Peyer's patch (tissue), 4 donors: Measurements from ENCODE around the gene RNF166.

Experiments used
- CTCF ChIP-seq, 6 experiments: fragments of 450-650 bp in 4 of 6; fragments of 200-600 bp in 2 of 6; sonication (generic) in 1 of 6; IDR thresholded peaks; one replicate each; pipeline ENCODE4 v1.5.1; 2017 to 2019; ENCODE audit warnings: antibody characterized with exemption in 6 of 6, mild to moderate bottlenecking in 3 of 6, moderate library complexity in 1 of 6
- POLR2A ChIP-seq, 2 donors: fragments of 450-650 bp; IDR thresholded peaks; one replicate each; pipeline ENCODE4 v1.5.1; 2017; ENCODE audit warnings: antibody characterized with exemption in 2 of 2, mild to moderate bottlenecking in 2 of 2, moderate library complexity in 2 of 2

- TF ChIP-seq CTCF (IDR thresholded peaks at IDR 0.05) (no peak), POLR2A (IDR thresholded peaks at IDR 0.05) (no peak)
Observed at GRCh38 chr16:88653101-88653500, 53.1 kb downstream of the RNF166 start.
